HL-60 (cell line): Measurements from ENCODE around the gene SRGAP2C.
"Not testable (repeated sequence)": the region's sequence is repeated elsewhere in the genome, so short reads cannot be mapped to it uniquely, and the experiment has no call there.

ENCODE experiments used
- CTCF ChIP-seq: IDR thresholded peaks from one replicate; pipeline ENCODE4 v1.5.1; 2011; ENCODE audit warnings: low read length, control low read depth, inconsistent platforms; ENCODE audit not compliant: insufficient read depth
- GABPA ChIP-seq: IDR thresholded peaks from 2 replicates; pipeline ENCODE4 v1.6.1; 2012; ENCODE audit warnings: low read depth
- POLR2AphosphoS5 ChIP-seq: IDR thresholded peaks from 2 replicates; pipeline ENCODE4 v1.6.1; 2012; ENCODE audit warnings: low read depth
- REST ChIP-seq: IDR thresholded peaks from 2 replicates; pipeline ENCODE4 v1.6.1; 2012; ENCODE audit warnings: low read depth; ENCODE audit not compliant: insufficient replicate concordance

- not testable (repeated sequence) for TF ChIP-seq REST, POLR2AphosphoS5, CTCF, GABPA
Observed at GRCh38 chr1:121234090-121234759, 49.5 kb downstream of the SRGAP2C start.
